ENCODE data around the gene SMG6.
"Not testable (repeated sequence)": the region's sequence is repeated elsewhere in the genome, so short reads cannot be mapped to it uniquely, and the experiment has no call there.

The SMG6 gene

DNA sequence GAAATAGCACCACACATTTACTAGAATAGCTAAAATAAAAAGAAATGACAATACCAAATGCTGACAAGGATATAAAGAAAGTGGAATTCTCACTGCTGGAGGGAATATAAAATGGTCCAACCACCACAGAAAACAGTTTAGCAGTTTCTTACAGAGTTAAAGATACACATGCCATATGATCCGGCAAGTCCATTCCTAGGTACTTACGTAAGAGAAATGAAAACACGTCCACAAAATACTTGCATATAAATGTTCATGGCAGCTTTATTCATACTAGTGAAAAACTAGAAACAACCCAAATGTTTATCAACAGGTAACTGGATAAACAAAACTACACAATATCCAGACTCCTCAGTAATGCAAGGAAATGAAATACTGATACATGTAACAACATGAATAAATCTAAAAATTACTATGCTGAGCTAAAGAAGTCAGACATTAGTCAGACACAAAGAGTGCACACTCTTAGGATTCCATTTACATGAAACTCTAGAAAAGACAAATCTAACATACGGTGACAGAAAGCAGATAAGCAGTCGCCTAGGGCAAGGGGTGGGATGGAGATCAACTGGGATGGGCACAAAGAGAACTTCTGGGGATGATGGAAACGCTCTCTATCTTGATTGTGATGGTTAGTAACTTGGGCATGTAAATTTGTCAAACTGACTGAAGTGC lies 76.4 kb downstream of the SMG6 start:
- DNase-seq: no peak

DNA sequence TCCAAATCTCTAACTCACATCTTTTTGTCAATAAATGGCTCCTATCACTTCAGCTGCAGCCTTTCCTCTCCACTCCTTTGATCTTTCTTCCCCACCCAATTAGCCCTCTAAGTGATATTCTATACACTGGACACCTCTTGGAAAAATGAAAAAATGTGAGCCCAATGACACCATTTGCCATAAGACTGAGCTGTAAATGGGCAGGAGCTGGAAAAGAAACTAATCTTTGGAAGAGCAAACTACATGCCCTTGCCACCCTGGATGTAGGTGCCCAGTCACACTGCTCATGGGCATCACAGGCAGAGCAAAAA lies 80.0 kb downstream of the SMG6 start:
- DNase-seq: no peak

DNA sequence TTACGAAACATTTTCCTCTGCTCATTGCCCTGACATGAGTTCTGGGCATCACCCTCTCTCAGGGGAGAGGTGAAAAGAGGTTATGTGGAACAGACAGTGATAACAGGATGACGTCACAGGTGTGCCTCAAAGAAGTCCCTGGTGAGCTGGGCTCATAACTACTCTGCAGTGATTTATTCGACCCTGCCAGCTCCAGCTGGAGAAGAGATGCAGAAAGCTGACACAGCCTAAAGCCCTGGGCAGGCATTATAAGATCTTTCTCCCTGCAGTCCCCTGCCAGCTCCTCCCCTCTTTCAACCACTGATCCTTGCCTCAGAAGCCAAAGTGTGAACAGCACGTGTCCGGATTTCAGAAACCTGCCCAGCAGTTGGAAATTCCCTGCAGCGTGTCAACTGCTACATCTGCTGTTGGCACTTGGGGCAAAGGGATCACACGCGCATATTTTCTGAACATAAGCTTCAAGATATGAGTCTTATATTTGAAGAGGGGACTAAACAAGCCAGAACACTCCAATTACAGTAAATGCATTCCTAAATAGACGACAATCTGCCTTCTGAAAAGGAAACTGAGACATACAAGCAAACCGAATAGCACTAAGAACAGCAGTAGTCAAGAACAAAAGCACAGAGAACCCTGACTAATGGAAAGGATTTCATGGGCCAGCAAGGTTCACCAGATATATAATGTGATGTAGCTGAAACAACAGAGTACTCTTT lies 80.5 kb downstream of the SMG6 start:
- peak; percentile 60 for DNase-seq

DNA sequence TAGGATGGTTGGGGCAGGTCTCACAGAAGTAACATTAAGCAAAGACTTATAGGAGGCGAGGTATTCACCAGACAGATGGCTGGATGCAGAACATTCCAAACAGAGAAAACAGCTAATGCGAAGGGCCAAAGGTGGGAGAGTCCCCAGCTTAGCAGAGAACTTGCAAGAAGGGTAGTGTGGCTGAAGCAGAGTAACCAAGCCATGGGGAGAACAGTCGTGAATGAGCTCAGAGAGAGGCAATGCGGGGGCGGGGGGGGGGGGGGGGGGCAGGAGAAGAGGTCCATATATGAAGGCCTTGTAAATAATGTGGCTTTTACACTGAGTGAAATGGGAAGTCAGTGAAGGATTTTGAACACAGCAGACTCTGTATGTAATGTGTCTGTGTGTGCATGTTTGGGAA lies 81.3 kb downstream of the SMG6 start:
- no peak for DNase-seq

DNA sequence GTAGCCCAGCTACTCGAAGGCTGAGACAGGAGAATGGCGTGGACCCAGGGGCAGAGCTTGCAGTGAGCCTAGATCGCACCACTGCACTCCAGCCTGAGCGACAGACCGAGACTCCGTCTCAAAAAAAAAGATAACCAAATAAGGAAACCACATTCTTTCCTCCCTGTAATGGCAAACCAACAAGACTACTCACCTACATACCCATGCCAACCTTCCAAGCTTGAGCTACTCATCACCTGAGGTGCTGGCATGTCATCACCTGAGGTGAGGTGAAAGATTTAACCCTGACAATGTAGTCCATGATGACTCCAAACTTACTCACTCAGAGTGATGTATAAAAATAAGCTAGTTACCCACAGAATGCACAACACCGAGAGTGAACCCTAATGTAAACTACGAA lies 85.2 kb downstream of the SMG6 start:
- no peak for DNase-seq

DNA sequence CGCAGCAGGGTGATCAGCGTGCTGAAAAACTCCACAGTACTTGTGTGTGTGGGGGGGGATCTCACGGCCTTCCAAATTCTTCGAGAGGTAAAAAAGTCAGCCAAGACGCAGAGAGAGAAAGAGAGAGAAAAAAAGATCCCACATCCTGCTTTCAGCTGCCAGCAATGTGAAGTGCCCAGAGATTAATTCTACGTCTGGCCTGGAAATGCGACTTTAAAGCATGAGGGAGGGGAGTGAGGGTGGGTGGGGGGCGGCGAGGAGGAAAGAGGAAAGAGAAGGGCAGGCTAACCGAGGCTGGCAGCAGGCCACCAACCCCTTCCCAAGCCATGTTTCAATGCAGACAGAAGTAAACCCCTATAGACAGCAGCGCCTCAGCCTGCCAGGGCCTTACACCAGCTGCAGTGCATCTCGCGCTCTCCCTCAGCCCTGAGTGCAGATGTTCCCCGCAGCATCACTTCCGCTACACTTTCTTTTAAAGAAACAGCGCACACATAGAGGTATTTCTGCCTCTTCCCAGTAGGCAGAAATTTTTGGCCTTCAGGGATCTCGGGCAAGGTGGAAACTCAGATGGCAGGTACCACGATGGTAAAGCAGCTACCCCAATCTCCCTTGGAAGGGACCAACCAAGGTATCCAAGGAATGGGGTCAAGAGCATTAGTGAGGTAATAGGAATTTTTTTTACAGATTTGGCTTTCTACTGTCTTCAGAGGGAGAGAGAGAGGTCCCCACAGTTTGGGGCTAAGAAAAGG lies 87.8 kb downstream of the SMG6 start:
- DNase-seq: peak; percentile 65

DNA sequence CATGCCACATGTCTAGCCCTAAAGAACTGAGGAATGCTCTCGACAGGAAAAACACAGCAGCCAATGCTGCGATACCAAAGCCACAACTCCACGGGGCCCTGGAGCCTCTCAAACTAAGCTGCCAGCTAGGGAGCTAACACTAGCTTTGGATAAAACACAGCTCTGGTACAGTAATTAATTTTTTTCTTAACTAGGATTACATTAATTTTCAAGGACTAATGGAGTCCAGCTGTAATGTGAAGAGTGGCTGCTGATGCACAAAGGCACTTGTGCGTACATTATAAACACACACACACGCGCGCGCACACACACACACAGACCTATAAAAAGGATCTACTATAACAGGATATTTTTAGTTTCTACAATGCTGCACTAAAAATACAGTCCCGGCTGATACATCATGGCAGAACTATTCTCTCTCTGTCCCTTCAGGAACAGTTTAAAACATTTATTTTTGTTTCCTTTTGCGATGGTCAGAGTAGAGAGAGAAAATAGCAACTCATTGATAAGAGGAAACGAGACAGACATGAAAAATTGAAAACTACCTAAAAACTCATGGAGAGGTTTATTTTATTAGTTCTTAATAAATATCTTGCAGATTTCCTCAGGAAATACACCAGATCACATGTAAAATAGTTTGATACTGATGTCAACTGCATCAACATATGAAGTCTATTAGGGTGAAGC lies 88.5 kb downstream of the SMG6 start:
- no peak for DNase-seq

DNA sequence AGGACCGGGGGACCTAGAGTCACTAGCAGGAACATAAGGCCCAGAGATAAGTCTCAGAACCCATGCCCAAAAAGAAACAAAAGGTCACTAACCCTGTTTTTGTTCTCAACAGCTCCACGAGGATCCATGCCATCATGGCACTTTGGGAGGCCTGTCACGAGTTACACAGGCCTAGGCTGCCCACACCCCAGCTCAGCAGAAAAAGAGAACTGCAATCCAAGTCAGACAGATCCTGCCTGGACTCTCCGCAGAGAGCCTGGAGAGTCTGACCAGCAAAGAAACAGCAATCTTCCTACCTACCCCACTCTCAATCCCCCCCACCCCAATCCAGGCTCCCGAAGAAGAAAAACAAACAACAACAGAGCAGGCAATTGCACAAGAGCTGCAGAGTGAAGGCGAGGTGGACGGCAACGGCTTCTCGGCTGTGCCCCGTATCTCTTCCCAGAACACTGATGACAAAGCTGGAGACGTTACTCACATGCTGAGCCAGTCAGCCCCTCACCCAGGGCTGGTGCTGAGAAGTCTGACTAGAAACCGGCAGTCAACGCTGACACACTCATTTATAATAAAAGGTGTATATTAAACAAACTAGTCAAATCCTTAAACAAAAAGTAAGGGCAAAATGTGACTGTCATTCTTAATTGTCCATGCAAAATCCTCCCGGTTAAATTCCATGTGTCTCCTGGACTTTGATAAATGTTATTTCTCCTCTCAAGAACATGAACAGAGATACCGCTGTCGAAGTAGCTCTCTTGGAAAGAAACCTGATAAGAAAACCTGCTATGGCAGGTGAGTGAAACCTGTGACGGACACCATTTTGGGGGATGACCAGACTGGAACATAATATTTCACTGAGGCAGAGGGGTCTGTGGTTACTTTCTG lies 89.3 kb downstream of the SMG6 start:
- no peak for DNase-seq

DNA sequence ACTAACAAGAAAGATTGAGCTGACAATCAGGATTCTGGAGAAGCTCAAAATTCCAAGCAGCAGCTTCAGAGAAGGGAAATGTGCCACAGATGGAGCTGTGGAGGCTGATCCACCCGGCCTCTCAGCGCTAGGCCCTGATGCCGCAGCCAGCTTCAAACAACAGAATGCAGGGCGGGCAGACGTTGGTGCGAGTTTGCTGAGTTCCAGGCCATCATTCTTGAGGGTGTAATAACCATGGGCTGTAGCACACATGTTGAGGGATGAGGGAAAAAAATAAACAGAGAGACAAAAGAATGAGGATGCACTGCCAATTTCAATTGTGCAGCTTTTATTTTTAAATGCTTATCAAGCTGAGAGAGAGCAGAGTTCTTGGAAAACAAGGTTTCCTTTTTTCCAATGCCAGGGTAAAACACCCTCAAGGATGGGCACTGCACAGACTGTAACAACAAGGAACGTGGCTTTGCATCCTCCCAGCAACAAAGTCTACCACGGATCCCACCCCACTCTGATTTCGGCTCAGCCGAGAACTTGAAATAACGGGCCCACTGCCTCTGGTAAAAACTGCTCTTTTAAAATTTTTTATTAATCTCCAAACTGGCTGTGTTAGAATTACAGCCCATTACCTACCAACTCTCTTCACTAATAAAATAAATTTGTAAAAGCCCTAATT lies 90.2 kb downstream of the SMG6 start:
- DNase-seq: no peak

DNA sequence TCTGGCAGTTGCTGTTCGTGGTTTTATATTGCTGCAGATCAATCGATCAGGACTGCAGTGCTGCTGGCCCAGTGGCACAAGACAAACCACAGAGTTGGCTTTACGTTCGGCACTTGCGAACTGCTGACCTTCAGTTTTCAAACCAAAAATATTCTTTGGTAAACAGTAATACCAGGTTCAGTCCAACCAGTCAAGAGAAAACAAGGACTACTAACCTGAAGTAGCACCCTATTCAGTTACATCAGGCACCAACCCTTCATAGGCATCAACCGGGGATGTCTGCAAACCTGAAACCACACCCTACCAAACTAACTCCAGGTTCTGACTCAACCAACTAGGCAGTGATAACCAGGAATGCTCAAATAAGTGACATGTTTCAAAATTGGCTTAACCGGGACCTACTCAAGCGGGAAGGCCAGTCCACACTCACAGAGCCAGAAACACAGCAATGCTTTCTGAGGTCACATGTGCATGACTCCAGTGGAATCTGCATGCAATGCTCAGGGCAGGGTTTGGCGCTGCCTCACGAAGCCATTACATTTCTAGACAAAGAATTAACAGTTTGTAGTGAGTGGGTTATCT lies 91.1 kb downstream of the SMG6 start:
- no peak for DNase-seq

DNA sequence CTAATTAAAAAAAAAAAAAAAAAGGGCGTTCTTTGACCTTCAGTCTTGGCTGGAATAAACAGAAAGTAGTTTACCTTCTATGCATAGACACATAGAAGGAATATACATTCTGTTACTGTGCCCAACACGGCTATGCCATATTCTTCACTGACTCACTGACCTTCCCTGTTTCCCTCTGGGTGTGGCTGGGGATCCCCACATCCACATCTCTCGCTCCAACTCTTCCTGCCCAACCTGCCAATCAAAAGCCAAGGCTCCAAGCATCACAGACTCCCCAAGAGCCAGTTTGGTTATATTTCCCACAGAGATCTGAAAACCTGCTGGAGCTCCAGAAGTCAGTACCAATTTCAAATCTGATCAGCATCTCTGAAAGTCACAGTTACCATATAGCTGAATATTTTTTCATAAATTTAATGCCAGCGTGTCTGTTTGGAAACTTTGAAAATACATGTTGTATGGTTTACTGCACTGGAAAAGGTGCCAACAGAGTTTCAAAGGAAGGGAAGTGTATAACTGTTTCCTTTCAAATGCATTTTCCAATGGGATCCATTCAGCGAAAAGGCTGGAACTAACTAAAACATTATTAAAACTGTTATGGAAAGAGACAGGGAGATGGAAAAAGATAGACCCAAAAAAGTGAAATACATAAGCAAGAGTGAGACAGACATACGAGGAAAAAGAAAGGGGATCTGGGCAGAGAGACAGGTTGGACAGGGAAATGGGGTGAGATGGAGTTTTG lies 91.8 kb downstream of the SMG6 start:
- DNase-seq: no peak

DNA sequence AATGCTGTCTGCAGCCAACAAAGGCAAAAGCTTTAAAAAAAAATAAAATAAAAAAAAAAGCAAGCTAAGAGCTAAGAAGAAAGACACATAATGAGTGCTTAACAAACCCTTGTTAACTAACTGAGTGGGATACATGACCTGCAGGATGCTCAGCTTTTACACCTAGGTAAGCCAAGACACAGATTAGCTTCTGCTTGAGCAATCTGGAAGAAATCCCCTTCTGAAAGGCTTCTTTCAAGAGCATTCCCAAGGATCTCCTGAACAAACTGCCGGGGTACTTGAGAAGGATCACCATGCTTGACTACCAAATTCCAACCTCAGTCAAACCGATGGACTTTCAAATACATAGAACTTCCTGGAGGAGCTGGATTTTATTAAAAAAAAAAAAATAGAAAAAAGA lies 92.9 kb downstream of the SMG6 start:
- no peak for DNase-seq

DNA sequence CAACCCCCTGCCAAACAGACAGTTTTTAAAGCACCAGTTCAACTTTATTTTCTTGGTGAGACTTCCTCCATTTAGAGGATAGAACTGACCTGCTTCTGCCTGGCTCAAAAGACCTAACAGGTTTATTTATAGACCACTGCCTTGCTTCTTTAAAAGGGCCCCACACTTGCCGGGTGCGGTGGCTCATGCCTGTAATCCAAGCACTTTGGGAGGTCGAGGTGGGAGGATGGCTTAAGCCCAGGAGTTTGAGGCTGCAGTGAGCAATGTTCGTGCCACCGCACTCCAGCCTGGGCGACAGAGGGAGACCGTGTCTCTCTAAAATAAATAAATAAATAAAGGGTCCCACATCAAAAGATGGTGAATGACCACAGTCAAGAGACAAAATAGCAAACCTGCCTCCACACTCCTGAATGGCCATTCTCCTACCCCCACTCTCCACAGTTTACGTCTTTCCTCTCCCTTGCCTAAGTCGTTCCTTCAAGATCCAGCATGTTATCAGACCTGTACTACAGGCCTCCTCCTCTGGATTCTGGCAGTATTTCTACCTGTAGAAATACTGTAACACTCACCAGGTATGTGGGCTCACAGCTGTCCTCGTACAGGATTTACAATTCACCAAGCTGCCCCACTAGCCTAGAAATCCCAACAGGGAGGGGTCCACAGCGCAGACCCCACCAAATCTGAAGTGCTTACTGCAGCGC lies 95.6 kb downstream of the SMG6 start:
- DNase-seq: no peak

DNA sequence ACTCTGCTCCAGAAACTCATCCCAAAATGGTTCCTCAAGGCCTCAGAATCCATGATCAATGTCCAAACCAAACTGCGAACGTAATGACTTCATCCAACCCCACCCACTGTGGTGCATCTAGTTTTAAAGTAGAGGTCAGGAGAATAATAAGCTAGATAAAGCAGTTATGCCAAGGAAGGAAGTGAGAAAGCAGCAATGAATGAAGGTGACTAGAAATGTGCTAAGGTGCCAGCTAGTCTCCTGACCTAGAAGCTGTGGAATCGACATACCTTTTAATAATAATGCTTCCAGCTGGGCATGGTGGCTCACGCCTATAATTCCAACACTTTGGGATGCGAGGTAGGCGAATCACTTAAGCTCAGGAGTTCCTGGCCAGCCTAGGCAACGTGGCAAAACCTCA lies 99.2 kb downstream of the SMG6 start:
- DNase-seq: no peak

DNA sequence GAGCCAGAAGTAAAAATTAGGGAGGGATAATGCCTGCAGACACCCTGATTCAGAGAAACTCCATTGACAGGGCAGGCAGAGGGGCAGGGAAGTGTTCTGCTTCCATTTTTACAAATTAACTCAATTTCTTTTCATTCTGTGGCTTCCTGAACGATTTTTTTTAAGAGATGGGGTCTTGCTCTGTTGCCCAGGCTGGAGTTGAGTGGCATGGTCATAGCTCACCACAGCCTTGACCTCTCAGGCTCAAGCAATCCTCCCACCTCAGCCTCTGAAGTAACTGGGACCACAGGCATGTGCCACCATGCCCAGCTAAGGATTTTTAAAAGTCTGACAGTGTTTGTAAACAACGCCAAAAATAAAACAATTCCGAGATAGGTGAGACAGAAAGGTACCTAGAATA lies 99.8 kb downstream of the SMG6 start:
- DNase-seq: no peak

DNA sequence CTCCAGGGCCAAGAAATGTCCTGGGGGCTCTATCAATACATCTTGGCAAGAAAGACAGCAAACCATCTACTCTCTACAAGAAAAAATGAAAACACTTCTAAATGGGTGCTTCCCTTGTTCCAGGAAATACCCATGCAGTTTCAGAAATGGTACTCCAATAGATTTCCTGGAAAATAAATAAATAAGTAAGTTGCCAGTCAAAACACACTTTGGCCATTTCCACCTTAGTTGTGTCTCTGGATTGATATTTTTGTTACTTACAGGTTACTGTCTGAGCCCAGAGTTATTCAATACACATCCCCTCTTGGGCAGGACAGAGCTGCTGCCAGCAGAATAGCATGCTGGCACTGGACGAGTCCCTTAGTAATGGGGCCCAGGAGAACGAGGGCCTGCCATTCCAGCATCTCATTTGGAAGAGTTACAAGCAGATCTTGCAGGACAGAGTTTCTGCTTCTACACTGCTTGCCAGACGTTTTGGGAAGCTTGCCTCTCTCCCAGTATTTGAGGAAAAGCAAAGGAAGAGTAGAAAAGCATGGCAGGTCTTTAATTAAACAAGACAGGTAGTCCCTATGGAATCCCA lies 100.5 kb downstream of the SMG6 start:
- no peak for DNase-seq

DNA sequence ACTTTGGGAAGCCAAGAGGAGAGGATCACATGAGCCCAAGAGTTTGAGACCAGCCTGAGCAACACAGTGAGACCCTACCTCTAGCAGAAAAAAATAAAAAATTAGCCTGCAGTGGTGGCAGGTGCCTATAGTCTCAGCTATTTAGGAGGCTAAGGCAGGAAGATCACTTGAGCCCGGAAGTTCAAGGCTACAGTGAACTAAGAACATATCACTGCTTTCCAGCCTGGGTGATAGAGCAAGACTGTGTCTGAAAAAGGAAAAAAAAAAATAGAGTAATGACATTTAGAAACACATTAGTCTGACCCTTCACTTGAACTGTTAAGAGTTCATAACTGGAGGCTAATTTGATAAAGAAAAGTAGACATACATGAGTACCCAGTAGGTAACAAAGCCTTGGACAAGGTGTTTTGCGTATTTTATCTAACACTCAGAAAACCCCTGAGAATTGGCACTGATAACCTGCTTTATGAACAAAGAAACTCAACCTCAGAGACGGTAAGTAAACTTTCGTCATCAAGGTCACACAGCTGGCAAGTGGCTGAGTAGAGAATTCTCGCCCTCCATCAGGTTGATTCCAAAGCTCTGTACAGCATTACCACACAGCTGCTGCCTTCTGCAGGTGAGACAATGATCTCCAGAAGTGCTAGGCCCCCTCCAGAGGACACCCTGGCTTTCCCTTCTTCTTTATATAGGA lies 101.1 kb downstream of the SMG6 start:
- DNase-seq: no peak

DNA sequence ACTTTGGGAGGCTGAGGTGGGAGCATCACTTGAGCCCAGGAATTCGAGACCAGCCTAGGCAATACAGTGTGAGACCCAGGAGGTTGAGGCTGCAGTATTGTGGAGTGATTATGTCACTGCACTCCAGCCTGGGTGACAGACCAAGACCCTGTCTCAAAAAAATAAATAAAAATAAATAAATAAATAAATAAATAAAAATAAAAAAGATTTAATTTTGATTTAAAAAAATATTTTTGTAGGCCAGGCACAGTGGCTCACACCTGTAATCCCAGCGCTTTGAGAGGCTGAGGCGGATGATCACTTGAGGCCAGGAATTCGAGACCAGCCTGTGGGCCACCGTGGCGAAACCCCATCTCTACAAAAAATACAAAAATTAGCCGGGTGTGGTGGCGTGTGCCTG lies 104.2 kb downstream of the SMG6 start:
- not testable (repeated sequence) for DNase-seq

DNA sequence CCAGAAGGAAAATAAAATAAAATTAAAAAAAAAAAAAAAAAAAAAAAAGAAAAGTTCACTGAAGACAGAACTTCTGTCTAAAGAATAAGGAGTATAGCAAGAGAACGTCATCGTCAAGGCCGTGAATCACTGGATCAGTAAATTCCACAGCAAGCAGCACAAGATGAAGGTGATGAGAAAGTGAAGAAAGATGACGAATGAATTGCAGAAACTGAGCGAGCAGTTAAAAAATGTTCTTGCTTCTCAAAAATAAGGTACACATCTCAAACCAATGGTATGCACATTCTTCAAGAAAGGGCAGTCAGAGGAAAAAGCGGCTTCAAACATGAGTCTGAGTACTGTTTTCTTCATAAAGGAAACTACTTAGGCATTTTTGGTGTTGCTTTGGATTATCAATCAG lies 104.7 kb downstream of the SMG6 start:
- no peak for DNase-seq
